IPS-18a (cell line): Measurements from ENCODE around the gene NGFR.
"Not testable (repeated sequence)": the region's sequence is repeated elsewhere in the genome, so short reads cannot be mapped to it uniquely, and the experiment has no call there.

Experiments
- H3K27ac ChIP-seq: one replicate; pipeline ENCODE4 v1.5.1; 2013; ENCODE audit warnings: low read length
- H3K27me3 ChIP-seq: one replicate; pipeline ENCODE4 v1.6.1; 2013; ENCODE audit warnings: mild to moderate bottlenecking, low read length; ENCODE audit not compliant: control insufficient read depth, insufficient read depth
- H3K36me3 ChIP-seq: one replicate; pipeline ENCODE4 v1.6.1; 2013; ENCODE audit warnings: low read depth, low read length; ENCODE audit not compliant: control insufficient read depth
- H3K4me1 ChIP-seq: one replicate; pipeline ENCODE4 v1.6.1; 2013; ENCODE audit warnings: low read depth, low read length; ENCODE audit not compliant: control insufficient read depth
- H3K4me3 ChIP-seq: one replicate; pipeline ENCODE4 v1.5.1; 2013; ENCODE audit warnings: low read length
- H3K9ac ChIP-seq: one replicate; pipeline ENCODE4 v1.6.1; 2013; ENCODE audit warnings: mild to moderate bottlenecking, low read length, moderate library complexity
- H3K9me3 ChIP-seq: one replicate; pipeline ENCODE4 v1.6.1; 2013; ENCODE audit warnings: low read depth, low read length; ENCODE audit not compliant: control insufficient read depth

The NGFR gene

DNA sequence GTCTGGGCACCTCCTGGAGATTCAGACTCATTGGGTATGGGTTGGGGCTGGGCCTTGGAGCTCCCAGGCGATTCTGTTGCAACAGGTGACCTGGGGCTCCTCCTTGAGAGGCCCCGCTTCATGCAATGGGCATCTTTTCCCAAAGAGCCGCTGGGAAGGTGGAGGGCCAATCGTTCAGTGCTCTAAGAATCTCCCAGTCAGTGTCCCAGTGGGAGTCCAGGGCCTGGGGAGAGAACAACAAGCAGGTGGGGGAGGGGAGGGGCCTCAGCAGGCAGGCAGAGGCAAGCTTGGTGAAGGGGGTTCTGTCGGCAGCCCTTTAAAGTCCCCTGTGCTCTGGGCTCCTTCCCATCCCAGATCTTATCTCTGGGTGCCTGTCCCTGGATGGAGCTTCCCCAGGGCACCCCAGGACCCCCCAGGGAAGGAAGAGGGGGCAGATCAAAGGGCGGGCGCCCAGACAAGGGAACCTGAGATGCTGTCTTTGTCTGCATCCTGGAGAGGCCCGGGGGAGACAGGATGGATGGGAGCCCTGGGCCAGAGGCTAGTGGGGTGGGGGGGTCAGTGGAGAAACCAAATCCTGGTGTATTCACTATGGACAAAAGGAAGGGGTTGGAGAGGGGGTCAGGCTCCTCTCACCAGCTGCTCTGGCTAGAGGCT, 50.0 kb downstream of the NGFR start:
- no peak overlapping the region for H3K4me3 ChIP-seq
- H3K27ac ChIP-seq: no peak overlapping the region

GRCh38 chr17:49545806-49546545, 50.9 kb downstream of the NGFR start:
- no peaks in the 10 kb centered on the region for H3K27me3 ChIP-seq
- H3K27ac ChIP-seq: no peak overlapping the region
- peaks cover 20% of the 10 kb centered on the region for H3K4me1 ChIP-seq
- no peak overlapping the region for H3K4me3 ChIP-seq
- H3K36me3 ChIP-seq: no peaks in the 10 kb centered on the region
- no peak overlapping the region for H3K9ac ChIP-seq
- no peaks in the 10 kb centered on the region for H3K9me3 ChIP-seq

More for the DNA sequence above, 50.0 kb downstream of the NGFR start:
- peaks cover 20% of the 10 kb centered on the region for H3K4me1 ChIP-seq
- no peaks in the 10 kb centered on the region for H3K36me3 ChIP-seq
- no peaks in the 10 kb centered on the region for H3K27me3 ChIP-seq
- no peaks in the 10 kb centered on the region for H3K9me3 ChIP-seq
- no peak overlapping the region for H3K9ac ChIP-seq

DNA sequence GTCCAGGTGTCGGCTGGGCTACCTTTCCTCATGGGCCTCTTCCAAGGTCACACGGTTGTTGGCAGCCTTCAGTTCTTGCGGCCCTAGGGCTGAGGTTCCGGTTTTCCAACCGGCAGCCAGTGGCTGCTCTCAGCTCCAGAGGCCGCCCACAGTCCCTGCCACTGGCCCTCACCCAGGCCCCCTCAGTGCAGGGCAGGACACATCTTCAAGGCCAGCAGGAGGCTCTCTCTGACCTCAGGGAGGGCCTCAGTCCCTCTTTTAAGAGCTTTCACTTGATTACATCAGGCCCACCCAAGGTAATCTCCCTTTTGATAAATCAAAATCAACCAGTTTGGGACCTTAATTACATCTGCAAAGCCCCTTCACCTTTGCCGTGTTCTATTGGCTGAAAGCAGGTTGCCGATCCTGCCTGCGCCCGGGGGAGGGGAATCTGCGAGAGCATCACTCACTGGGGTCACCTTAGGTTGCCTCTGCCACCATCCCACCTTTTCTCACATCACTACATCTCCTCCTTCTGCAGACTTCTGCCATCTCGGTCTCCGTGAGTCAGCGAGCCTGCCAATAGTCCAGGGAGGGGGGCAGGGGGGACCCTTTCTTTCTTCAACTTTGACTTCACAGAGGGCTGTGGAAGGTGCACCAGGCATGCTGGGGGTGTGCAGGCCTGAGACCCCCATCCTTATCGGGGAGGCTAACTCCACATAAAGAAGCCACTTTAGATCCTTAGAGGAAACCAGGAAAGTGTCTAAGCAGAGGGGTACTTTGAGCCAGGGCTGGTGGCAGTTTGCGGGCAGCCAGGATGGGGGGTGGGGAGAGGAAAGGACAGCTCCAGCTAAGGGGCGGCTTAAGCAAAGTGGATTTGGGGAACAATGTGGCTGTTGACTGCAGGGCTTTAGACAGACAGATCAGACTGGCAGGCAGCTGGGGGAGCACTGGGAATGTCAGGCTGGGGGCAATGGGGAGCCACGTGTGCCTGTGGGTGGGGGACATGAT, 51.7 kb downstream of the NGFR start:
- Histone ChIP-seq H3K9ac (no peak overlapping the region), H3K4me1 (peaks cover 20% of the 10 kb centered on the region), H3K4me3 (no peak overlapping the region), H3K36me3 (no peaks in the 10 kb centered on the region), H3K27ac (no peak overlapping the region), H3K9me3 (no peaks in the 10 kb centered on the region), H3K27me3 (no peaks in the 10 kb centered on the region)

DNA sequence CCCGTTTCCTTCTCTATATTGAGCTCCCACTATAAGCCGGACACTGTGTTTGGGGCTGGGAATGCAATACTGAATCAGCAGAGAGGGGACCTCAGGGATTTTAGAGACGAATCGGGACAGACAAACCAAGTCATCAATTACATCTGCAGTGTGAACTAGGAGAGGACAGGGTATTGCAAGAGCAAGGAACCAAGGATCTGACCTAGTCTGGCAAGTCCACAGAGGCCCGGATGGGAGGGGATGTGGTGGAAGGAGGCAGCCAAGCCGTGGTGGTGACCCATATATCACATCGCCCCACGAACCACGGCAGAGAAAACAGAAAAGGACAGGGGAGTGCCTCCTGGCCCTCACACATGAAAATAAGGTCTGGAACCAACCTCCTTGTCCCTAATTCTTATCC, 52.5 kb downstream of the NGFR start:
- Histone ChIP-seq H3K4me3 (no peak overlapping the region), H3K9me3 (no peaks in the 10 kb centered on the region), H3K36me3 (no peaks in the 10 kb centered on the region), H3K27ac (no peak overlapping the region), H3K4me1 (peaks cover 20% of the 10 kb centered on the region), H3K27me3 (no peaks in the 10 kb centered on the region), H3K9ac (no peak overlapping the region)

DNA sequence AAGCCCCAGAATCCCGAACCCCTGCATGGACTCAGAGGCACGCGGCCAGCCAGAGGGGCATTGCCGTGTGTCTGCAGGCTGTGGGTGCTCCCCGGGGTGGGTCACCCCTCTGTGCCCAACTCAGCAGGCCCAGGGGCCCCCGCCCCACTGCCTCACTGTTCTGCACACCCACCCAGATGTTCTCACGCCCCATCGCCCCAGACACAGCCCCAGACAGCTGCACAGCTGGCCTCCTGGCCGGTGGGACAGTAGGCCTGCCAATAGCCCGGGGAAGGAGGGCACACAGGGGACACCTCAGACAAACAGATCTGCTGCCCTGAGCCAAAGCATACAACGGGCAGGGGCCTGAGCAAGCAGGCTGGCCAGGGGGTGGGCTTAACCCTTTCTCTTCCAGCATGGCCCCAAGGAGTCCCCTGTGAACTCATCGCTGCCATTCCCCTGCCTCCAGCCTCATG, 53.0 kb downstream of the NGFR start:
- Histone ChIP-seq H3K27me3 (no peaks in the 10 kb centered on the region), H3K9me3 (no peaks in the 10 kb centered on the region), H3K27ac (no peak overlapping the region), H3K9ac (no peak overlapping the region), H3K4me1 (peaks cover 20% of the 10 kb centered on the region), H3K36me3 (no peaks in the 10 kb centered on the region), H3K4me3 (no peak overlapping the region)

DNA sequence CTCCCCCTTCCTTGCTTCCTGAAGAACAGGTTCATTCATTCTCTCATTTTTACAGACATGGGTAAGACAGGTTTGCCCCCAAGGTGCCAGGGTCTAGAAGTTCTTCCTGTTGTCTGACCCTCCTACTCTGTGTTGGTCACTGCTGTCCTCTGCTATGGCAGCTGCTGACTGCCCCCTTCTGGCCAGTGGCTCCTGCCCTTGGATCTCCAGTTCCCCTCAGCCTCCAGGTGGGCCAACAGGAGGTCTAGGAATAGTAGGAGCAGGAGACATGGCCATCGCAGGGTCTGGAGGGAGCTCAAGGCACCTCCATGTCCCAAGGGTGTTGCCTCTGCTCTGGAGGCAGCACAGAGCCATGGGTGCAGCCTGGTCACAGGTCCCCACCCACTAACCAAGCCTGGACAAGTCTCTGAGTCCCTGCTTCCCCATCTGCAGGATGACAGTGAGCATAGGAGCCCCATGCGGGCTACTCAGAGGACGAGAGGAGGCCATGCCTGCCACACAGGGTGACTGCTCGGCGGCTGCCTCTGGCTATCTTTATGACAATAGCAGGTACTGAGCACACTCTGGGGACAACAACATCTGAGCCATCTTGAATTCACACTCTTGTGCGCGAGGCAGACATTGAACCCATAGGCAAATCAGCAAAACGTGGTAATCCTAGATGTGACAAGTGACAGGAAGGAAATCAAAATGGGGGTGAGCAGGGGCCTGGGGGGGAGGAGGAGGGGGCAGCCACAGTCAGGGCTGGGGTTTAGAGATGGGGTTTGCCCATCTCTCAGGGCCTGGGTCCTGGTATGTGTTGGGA, 53.6 kb downstream of the NGFR start:
- Histone ChIP-seq H3K4me3 (no peak overlapping the region), H3K4me1 (peaks cover 16% of the 10 kb centered on the region), H3K9me3 (no peaks in the 10 kb centered on the region), H3K9ac (no peak overlapping the region), H3K27me3 (no peaks in the 10 kb centered on the region), H3K27ac (no peak overlapping the region), H3K36me3 (no peaks in the 10 kb centered on the region)

- no peak overlapping the region for H3K27ac ChIP-seq
- no peaks in the 10 kb centered on the region for H3K9me3 ChIP-seq
- no peak overlapping the region for H3K4me3 ChIP-seq
- no peaks in the 10 kb centered on the region for H3K36me3 ChIP-seq
- no peaks in the 10 kb centered on the region for H3K27me3 ChIP-seq
- peaks cover 16% of the 10 kb centered on the region for H3K4me1 ChIP-seq
- no peak overlapping the region for H3K9ac ChIP-seq
Measured at GRCh38 chr17:49549311-49549605, 54.2 kb downstream of the NGFR start.

DNA sequence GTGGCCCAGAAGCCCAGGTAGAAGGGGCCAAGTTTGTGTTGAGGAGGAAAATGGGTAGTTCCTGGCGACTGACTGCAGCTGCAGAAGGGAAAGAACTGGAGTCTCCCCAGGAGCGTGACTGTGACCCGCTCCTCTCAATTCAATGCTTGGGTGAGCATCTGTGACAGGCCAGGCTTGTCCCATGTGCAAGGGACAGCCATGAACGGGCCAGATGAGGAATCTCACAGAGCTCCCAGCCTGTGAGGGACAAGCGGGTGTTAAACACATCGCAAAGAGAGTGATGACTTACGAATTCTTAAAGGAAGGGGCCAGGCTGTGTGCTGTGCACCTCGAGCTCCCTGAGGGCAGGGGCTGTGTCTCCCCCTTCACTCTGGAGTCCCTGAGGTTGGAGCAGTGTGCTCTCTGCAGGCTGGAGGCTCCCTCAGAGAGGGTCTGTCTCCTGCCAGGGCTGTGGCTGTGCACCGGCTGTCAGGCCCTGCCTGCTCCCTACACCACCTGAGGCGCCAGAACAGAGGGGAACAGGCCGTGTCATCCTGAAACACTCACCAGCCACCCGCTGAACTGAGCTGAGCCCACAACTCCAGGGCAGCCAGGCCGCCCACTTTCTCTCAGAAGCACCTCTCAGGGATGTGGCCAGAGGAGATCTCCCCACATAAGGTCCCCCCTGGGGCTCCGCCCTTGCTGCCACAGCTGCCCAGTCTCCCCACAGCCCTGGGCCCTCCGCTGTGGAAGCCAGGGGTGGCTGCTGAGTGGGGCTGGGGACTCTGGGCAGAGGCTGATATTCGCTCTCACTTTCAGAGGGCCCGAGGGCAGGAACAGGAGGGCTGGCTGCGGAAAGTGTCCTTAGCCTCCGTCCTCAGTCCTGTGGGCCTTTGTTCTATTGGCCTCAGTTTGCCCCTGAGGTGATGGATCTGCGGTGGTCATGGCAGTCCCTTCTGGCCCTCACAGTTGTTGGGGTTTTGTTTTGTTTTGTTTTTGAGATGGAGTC, 54.9 kb downstream of the NGFR start:
- Histone ChIP-seq H3K36me3 (no peaks in the 10 kb centered on the region), H3K4me1 (peaks cover 14% of the 10 kb centered on the region), H3K27me3 (no peaks in the 10 kb centered on the region), H3K9me3 (no peaks in the 10 kb centered on the region), H3K4me3 (no peak overlapping the region), H3K9ac (no peak overlapping the region), H3K27ac (no peak overlapping the region)

DNA sequence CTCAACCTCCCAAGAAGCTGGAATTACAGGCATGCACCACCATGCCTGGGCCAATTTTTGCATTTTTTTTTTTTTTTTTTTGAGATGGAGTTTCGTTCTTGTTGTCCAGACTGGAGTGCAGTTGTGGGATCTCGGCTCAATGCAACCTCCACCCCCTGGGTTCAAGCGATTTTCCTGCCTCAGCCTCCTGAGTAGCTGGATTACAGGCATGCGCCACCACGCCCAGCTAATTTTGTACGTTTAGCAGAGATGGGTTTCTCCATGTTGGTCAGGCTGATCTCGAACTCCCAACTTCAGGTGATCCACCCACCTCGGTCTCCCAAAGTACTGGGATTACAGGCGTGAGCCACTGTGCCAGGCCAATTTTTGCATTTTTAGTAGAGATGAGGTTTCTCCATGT, 55.7 kb downstream of the NGFR start:
- not testable (repeated sequence) for H3K9me3 ChIP-seq, H3K36me3 ChIP-seq, H3K27me3 ChIP-seq, H3K4me3 ChIP-seq, H3K4me1 ChIP-seq, H3K27ac ChIP-seq, H3K9ac ChIP-seq

DNA sequence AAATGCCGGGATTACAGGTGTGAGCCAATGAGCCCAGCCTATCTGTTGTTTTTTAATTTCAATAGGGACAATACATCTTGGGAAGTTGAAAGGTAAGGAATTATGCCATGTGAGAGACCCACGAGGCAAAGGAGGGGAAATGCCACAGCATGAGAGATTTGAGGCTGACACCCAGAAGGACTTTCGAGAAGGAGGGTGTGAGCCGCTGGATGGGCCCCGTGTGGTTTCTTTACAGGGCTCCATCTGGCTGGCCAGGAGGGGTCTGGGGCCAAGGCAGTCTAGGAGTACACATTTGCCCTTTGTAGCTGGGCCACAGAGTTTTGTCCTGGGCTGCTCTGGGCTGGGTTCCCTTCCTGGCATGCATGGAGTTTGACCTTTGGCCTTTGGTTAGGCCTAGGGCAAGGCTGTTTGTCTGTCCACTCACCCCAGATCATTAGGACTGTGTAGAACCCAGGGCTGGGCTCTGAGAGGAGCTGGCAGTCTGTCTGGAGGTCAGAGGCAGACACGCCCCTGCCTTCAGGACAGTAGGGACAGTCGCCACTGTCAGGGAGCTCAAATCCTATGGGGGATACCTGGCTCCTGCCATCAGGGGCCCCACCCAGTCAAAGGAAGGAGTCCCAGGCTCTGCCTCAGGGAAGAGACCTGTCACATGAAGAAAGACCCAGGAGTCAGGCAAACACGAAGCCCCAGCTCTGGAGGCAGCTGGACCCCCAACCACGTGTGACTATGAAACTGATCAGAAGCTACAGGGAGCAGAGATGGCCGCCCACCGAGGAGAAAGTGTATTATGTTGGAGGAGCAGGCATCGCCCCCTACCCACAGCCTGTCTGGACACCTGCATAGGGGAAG, 56.4 kb downstream of the NGFR start:
- Histone ChIP-seq H3K4me3 (no peak overlapping the region), H3K27ac (no peak overlapping the region), H3K9me3 (no peaks in the 10 kb centered on the region), H3K9ac (no peak overlapping the region), H3K36me3 (no peaks in the 10 kb centered on the region), H3K4me1 (peaks cover 8% of the 10 kb centered on the region), H3K27me3 (peaks cover 9% of the 10 kb centered on the region)
